ENCODE data around the gene AQP2. TPM values are rescaled to one million over a fixed set of nuclear protein-coding genes. Genes with fewer than 3 reads are reported as not detected.

AQP2 gene
- total RNA-seq, 1 donor from 2014 or later, result not detected

GRCh38 chr12:49934505-49934904 lies 16.0 kb upstream of the AQP2 start:
- intact Hi-C loops (cut with DNase I), result no loop called here
- no peak for DNase-seq (ENCODE audit: low spot score)

GRCh38 chr12:49936925-49937324 lies 13.6 kb upstream of the AQP2 start:
- intact Hi-C loops (cut with DNase I), result no loop called here
- DNase-seq (ENCODE audit: low spot score), result no peak
- no peak for ATAC-seq

More at GRCh38 chr12:49934505-49934904, 16.0 kb upstream of the AQP2 start:
- ATAC-seq, result no peak

DNA sequence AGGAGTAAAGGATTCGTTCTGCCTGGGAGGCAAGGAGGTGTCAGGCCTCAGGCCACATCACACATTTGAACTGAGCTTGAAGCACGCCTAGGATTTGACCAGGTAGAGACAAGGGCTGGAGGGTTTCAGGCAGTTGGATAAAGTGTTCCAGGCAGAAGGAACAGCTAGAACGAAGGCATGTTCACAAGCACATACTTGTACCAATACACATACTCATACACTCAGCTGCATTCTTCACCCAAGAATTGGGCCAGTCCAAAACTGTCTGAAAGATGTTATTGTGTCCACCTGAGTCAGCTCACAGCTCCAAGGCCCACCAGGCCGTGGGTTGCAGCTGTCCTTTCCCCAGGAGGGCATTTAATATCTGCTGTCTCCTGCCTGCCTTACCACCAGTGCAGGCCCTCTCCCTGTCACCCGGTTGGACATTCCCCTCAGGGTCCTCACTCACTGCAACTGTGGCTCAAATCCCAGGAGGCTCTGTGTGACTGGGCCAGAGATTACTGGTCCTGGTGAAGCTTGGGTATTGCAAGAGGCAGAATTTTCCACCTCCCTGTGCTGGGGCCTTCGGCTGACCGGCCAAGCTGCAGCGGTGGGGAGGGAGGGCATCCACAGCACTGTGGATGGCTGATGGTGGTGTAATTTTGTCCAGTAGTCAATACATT lies 12.8 kb upstream of the AQP2 start:
- ATAC-seq, result peak; percentile 32
- intact Hi-C loops (cut with DNase I), result no loop called here
- DNase-seq (ENCODE audit: low spot score), result no peak

GRCh38 chr12:49939307-49939706 lies 11.2 kb upstream of the AQP2 start:
- ATAC-seq, result peak; percentile 52
- intact Hi-C loops (cut with DNase I), result no loop called here

DNA sequence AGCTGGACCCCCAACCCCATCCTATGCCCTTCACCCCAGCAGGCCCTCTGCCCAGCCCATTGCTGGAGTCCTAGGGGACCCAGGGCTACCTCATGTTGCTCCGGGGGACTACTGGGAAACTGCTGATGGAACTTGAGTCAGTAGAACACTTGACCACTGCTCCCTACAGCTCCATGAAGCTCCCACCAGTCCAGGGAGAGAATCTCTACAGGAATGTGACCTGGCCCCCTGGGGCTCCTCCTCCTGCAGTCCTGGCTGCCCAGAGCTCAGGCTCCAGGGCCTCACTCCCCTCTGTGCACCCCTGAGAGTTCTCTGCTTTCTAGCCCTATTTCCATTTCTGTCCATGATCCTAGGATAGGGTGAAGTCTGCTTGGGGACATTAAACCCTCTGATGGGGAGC lies 10.8 kb upstream of the AQP2 start:
- intact Hi-C loops (cut with DNase I), result no loop called here
- no peak for DNase-seq (ENCODE audit: low spot score)
- ATAC-seq, result peak; percentile 21

More at GRCh38 chr12:49939307-49939706, 11.2 kb upstream of the AQP2 start:
- no peak for DNase-seq (ENCODE audit: low spot score)

- intact Hi-C loops (cut with DNase I), result no loop called here
- ATAC-seq (no peak), DNase-seq (ENCODE audit: low spot score) (no peak)
Measured at GRCh38 chr12:49941556-49942511, 8.7 kb upstream of the AQP2 start.

DNA sequence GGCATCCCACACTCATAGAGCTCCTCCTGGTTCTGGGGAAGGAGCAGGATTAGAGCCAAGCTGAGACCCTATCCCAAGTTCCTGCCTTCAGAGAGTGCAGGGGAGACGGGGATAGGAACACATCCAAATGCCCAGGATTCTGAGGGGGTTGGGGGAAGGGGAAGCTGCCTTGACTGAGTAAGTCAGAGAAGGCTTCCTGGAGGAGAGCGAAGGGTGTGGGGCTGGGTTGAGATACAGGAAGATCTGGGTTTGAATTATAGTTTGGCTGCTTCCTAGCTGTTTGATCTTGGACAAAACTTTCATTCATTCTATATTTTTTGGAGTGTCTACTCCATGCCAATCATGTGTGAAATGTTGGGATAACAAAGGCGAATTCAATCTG lies 8.0 kb upstream of the AQP2 start:
- DNase-seq (ENCODE audit: low spot score) (no peak), ATAC-seq (no peak)
- intact Hi-C loops (cut with DNase I), result no loop called here

DNA sequence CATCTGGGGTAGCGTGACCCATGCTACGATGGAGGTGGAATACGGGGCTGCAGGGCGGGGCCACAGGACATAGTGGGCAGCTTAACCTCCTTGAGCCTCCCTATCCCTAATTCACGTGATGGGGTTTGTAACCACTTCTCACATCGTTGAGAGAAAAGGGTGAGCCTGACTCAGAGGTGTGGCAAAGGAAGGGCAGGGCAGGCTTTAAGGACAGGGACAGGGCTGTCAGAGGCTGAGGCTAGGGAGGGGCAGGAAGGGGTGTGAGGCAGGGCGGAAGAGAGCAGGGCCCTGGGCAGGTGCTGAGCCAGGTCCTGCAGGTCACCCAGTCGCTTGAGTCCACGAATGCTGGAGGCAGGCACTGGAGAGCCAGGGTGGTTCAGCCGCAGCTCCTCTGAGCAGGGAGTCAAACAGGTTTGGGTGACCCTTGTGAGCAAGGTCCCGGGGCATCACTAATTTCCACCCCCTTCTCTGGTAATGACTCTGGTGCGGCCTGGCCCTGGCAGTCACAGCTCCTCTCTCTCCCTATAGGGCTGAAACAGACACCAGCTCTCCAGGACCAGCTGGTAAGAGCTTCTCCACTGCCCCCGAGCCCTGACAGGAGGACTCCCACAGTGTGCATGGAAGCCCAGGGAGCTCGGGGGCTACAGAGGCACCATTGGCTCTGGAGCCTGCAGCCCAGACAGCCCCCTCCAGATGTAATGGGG lies 7.5 kb upstream of the AQP2 start:
- ATAC-seq, result no peak
- intact Hi-C loops (cut with DNase I), result no loop called here
- peak; percentile 30 for DNase-seq (ENCODE audit: low spot score)

GRCh38 chr12:49943625-49943960 lies 6.9 kb upstream of the AQP2 start:
- DNase-seq (ENCODE audit: low spot score) (no peak), ATAC-seq (no peak)
- intact Hi-C loops (cut with DNase I), result no loop called here

GRCh38 chr12:49944046-49944445 lies 6.5 kb upstream of the AQP2 start:
- ATAC-seq (no peak), DNase-seq (ENCODE audit: low spot score) (no peak)
- intact Hi-C loops (cut with DNase I), result no loop called here

DNA sequence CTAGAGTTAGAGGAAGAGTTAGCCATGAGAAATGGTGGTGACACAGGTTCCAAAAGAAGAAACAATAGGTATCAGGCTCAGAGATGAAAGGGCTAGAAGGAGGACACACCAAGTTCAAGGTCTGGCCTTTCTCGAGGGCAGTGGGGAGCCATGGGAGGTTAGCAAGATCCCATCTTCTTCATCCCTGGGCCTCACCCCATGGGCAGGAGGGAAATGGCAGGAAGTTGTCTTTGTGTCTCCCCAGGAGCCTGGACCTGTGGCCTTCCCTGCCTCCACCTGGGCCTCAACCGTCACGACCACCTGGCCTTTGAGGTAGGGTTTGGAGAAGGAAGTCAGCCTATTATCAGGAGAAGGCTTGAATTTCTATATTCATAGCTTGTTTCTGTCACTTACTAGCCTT lies 5.8 kb upstream of the AQP2 start:
- DNase-seq (ENCODE audit: low spot score), result no peak
- ATAC-seq, result no peak
- intact Hi-C loops (cut with DNase I), result no loop called here

GRCh38 chr12:49945394-49946080 lies 5.0 kb upstream of the AQP2 start:
- ATAC-seq (peak; percentile 95), DNase-seq (ENCODE audit: low spot score) (peak; percentile 92)
- intact Hi-C loops (cut with DNase I), result no loop called here

GRCh38 chr12:49946086-49946485 lies 4.5 kb upstream of the AQP2 start:
- DNase-seq (ENCODE audit: low spot score) (peak; percentile 38), ATAC-seq (no peak)
- intact Hi-C loops (cut with DNase I), result no loop called here

- intact Hi-C loops (cut with DNase I), result no loop called here
- DNase-seq (ENCODE audit: low spot score) (no peak), ATAC-seq (no peak)
Measured at GRCh38 chr12:49946497-49946896, 4.0 kb upstream of the AQP2 start.

GRCh38 chr12:49947593-49948226 lies 2.8 kb upstream of the AQP2 start:
- intact Hi-C loops (cut with DNase I), result no loop called here
- ATAC-seq (no peak), DNase-seq (ENCODE audit: low spot score) (peak; percentile 27)

DNA sequence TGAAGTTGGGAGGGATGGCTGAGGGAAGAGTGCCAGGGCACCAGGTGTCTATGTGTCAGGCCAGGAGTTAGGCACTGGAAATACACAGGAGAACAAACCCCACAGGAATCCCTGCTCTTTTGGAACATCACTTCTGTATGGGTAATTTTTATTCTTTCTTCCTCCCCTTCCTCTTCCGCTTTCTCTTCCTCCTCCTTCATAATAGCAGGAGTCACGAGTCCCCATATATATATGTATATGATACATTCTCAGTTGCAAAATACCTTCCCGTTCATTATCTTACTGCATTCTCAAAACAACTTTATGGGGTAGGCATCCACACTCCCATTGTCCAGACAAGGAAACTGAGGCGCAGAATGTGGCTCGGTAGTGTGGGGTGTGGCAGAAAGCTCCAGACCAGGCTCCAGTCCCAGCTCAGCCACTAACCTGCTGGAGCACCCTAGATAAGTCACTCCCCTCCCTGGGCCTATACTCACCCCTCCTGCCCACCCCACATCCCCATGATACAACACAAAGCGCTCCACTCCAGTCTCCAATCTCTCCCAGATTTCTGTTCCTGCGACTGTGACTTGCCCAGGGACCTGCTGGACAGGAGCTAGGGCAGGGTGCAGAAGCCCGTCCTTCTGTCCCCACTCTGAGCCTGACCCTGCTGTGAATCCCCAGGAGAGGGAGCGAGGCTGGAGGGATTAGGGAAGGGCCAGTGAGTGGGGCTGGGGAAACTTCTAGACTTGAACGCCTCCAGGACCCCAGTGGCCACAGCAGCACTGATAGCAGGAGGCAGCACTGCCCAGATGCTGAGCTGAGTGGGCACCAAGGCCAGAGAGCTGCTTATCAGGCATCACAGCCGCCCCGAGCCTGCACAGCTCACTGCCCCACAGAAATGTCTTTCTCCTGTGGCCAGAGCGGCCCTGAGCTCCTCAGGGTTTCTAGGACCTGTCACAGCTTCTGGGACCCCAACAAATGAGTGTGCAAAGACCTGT lies 1.4 kb upstream of the AQP2 start:
- no peak for ATAC-seq
- intact Hi-C loops (cut with DNase I), result no loop called here
- peak; percentile 28 for DNase-seq (ENCODE audit: low spot score)

DNA sequence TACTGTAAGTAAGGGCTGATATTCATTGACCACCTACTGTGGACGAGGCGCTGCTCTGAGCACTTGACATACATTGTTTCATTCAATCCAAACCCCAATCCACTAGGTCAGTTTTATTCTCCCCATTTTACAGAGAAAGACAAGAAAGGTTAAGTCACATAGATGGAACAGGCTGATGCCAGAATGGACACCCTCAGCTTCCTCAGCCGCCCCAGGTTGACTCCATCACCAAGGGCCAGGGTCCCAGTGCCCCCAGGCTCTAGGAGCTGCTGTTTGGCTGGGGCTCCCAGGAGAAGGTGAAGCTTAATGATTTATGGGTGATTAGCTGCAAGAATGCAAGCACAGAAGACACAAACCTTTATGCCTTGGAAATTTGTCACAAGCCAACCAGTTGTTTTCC lies 671 bp upstream of the AQP2 start:
- no peak for DNase-seq (ENCODE audit: low spot score)
- intact Hi-C loops (cut with DNase I), result no loop called here
- no peak for ATAC-seq

All from sciatic nerve (tissue), 2 donors.